Upper lobe of right lung (tissue), 1 donor: ENCODE results near the gene MYL6. TPM values are rescaled to one million over a fixed set of nuclear protein-coding genes. Genes with fewer than 3 reads are reported as not detected.
"Not testable (repeated sequence)": the region's sequence is repeated elsewhere in the genome, so short reads cannot be mapped to it uniquely, and the experiment has no call there.

ENCODE experiments used
- ATAC-seq: fragments of 200-7000 bp; cut with Tn5 transposase; one replicate; pipeline ENCODE4 v1.9.1; 2020; ENCODE audit warnings: mild to moderate bottlenecking, moderate library complexity
- DNase-seq: peaks from one replicate; pipeline ENCODE4 v3.0.0-alpha.2; 2020
- H3K27ac ChIP-seq: fragments of 200-600 bp; one replicate; pipeline ENCODE4 v1.8.0; 2022
- H3K27me3 ChIP-seq: fragments of 200-600 bp; one replicate; pipeline ENCODE4 v1.8.0; 2022; ENCODE audit warnings: mild to moderate bottlenecking
- H3K36me3 ChIP-seq: fragments of 200-600 bp; one replicate; pipeline ENCODE4 v1.8.0; 2022
- H3K4me1 ChIP-seq: fragments of 200-600 bp; one replicate; pipeline ENCODE4 v1.8.0; 2022
- H3K4me3 ChIP-seq: fragments of 200-600 bp; one replicate; pipeline ENCODE4 v1.8.0; 2022; ENCODE audit warnings: mild to moderate bottlenecking
- H3K9me3 ChIP-seq: fragments of 200-600 bp; one replicate; pipeline ENCODE4 v1.8.0; 2022
- intact Hi-C: fragments of 100-400 bp; cut with DNase I; formaldehyde crosslinking; loops from one replicate; pipeline ENCODE4 v1.11.0; 2022
- total RNA-seq: library from RNA; stranded (reverse); fragmentation: NEBNext Ultra II Directional; extraction: Animal tissue kit (Norgen Biotek cat#: 25700); gene quantifications from one replicate; pipeline ENCODE4 v1.2.1, GENCODE V29; 2021
- TF ChIP-seq, protein P1 (sequence below): fragments of 200-600 bp; IDR thresholded peaks from one replicate; pipeline ENCODE4 v1.8.0; 2022; ENCODE audit warnings: antibody characterized with exemption
- donor health status: DM: no; HTN: yes; CAD: no; lungs with severe emphysema.

MYL6 gene
- total RNA-seq, 1 donor from 2014 or later, result 1,254 TPM

DNA sequence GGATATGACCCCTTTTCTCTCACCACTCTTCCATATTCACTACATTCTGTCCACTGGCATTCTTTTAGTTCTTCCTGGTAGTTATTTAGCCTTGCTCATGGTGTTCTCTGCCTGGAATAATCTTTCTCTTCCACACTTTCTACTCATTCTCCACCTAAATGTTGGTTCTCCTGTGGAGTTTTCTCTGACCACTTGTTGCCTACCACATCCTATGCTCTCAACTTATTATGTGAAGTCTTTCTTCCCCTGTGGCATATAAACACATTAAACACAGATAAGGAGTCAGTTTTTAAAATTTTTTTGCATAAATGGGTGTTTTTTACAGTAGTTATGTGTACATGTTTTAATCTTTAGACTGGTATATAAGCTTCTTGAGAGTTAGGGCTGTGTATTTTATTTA, 34.4 kb downstream of the MYL6 start:
- peaks cover 19% of the 10 kb centered on the region for H3K4me1 ChIP-seq
- intact Hi-C loops, result loop anchor here (5.0 to 10.0 kb wide), 2 partner anchors 35 to 272 kb away; partner anchors contain the start of gene SPRYD4
- no peak for ATAC-seq
- TF ChIP-seq, protein P1, sequence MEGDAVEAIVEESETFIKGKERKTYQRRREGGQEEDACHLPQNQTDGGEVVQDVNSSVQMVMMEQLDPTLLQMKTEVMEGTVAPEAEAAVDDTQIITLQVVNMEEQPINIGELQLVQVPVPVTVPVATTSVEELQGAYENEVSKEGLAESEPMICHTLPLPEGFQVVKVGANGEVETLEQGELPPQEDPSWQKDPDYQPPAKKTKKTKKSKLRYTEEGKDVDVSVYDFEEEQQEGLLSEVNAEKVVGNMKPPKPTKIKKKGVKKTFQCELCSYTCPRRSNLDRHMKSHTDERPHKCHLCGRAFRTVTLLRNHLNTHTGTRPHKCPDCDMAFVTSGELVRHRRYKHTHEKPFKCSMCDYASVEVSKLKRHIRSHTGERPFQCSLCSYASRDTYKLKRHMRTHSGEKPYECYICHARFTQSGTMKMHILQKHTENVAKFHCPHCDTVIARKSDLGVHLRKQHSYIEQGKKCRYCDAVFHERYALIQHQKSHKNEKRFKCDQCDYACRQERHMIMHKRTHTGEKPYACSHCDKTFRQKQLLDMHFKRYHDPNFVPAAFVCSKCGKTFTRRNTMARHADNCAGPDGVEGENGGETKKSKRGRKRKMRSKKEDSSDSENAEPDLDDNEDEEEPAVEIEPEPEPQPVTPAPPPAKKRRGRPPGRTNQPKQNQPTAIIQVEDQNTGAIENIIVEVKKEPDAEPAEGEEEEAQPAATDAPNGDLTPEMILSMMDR, result no peak
- H3K27me3 ChIP-seq, result no peaks in the 10 kb centered on the region
- no peak overlapping the region for H3K4me3 ChIP-seq
- no peaks in the 10 kb centered on the region for H3K9me3 ChIP-seq
- H3K36me3 ChIP-seq, result no peaks in the 10 kb centered on the region
- H3K27ac ChIP-seq, result no peak overlapping the region
- no peak for DNase-seq

DNA sequence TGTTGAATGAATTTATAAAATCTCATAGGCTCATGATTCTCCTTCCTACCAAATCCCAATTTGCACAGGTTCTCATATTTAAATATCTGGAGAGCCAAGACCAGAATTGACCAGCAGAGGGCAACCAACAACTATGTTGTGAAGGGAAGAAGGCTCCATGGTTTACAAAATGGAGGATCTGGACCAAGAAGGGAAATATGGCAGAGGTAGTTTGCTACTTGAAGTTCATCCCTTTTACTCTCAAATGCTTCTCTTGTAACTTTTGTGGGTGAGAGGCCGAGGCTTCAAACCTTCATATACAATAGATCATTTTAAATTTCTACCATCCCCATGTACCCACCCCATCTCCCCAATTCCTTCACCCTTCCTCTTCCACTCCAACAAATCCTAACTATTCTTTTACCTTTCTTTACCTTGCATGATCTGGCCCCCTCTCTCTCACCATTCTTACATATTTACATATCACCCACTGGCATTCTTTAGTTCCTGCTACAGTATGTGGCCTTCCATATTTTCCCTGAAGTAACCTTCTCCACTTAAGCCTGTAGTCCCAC, 34.9 kb downstream of the MYL6 start:
- Histone ChIP-seq H3K36me3 (no peaks in the 10 kb centered on the region), H3K27ac (no peak overlapping the region), H3K4me1 (peaks cover 14% of the 10 kb centered on the region), H3K27me3 (no peaks in the 10 kb centered on the region), H3K4me3 (no peak overlapping the region), H3K9me3 (no peaks in the 10 kb centered on the region)
- TF ChIP-seq, protein P1, result peak; percentile 86
- ATAC-seq (peak; percentile 44), DNase-seq (no peak)
- intact Hi-C loops, result loop anchor here (5.0 to 10.0 kb wide), 2 partner anchors 34 to 272 kb away; partner anchors contain the start of gene SPRYD4

DNA sequence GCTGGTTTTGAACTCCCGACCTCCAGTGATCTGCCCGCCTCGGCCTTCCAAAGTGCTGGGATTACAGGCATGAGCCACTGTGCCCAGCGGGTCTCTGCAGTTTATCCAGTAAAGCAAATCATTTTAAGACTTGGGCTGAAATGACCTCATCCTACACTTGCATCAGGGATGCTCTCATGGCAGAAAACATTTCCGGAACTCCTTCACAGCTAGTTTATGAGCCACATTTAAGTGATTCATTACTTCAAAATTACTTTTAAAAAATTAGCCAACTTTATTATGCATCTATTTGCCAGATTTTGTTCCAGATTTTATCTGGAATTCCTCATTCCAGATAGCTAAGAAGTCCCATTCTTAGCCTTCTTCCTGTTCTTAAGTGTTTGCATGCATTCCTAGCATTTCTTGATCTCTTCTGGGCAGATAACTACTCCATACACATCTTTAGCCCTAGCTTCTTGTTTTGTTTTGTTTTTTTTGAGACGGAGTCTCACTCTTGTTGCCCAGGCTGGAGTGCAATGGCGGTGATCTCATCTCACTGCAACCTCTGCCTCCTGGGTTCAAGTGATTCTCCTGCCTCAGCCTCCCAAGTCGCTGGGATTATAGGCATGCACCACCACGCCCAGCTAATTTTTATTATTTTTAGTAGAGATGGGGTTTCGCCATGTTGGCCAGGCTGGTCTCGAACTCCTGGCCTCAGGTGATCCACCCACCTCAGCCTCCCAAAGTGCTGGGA, 38.8 kb downstream of the MYL6 start:
- not testable (repeated sequence) for H3K36me3 ChIP-seq, DNase-seq, H3K9me3 ChIP-seq, H3K4me1 ChIP-seq, H3K27me3 ChIP-seq, H3K4me3 ChIP-seq
- peak; percentile 65 for ATAC-seq
- H3K27ac ChIP-seq, result peak overlapping the region; percentile 27
- intact Hi-C loops, result loop anchor here (10.0 kb wide), 1 partner anchor 268 kb away; the partner anchor contains the start of gene SPRYD4

DNA sequence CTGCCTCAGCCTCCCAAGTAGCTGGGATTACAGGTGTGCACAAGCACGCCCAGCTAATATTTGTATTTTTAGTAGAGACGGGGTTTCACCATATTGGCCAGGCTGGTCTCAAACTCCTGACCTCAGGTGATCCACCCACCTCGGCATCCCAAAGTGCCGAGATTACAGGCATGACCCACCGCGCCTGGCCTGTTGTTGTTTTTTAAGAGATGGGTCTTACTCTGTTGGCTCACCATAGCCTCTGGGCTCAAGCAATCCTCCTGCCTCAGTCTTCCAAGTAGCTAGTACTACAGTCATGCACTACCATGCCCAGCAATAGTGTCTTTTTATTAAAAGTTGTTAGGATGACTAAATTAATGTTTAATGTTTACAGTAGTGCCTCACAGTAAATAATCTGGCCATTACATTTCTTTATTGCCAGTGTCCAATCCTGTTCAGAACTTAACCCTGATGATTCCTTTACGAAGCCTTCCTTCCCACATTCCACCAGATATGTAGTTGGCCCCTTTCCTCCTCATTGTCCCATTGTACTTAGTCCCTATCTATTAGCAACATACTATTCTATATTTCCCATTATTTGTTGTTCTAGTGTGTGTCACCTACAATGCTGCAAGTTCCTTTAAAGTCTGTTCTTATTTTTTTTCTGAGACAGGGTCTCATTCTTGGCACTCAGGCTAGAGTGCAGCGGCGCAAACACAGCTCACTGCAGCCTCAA, 39.9 kb downstream of the MYL6 start:
- ATAC-seq, result no peak

DNA sequence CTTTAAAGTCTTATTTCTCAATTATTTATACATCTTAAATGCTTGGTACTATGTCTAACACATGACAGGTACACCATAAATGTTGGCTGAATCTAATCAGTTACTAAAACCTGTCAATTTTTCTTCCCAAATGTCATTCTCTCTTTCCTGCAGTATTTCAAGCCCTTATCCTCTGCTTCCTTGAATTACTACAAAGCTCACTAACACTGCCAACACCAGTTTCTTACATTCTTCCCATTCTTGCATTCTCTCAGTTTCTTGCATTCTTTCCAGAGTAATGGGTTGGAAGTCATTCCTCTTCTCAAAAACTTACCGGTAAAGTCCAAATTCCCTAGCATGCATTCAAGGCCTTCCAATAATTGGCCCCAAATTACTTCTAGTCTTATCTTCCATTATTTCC, 40.7 kb downstream of the MYL6 start:
- TF ChIP-seq, protein P1, result no peak
- Histone ChIP-seq H3K27me3 (no peaks in the 10 kb centered on the region), H3K27ac (no peak overlapping the region), H3K4me3 (no peak overlapping the region), H3K4me1 (peaks cover 7% of the 10 kb centered on the region), H3K36me3 (no peaks in the 10 kb centered on the region), H3K9me3 (no peaks in the 10 kb centered on the region)
- no peak for ATAC-seq
- intact Hi-C loops, result loop anchor here (10.0 kb wide), 1 partner anchor 266 kb away; the partner anchor contains the start of gene SPRYD4
- DNase-seq, result no peak

More for the DNA sequence above, 39.9 kb downstream of the MYL6 start:
- Histone ChIP-seq H3K4me3 (no peak overlapping the region), H3K27me3 (no peaks in the 10 kb centered on the region), H3K27ac (no peak overlapping the region), H3K9me3 (no peaks in the 10 kb centered on the region), H3K4me1 (peaks cover 7% of the 10 kb centered on the region), H3K36me3 (no peaks in the 10 kb centered on the region)
- TF ChIP-seq, protein P1, result no peak
- intact Hi-C loops, result loop anchor here (10.0 kb wide), 1 partner anchor 267 kb away; the partner anchor contains the start of gene SPRYD4
- DNase-seq, result no peak

DNA sequence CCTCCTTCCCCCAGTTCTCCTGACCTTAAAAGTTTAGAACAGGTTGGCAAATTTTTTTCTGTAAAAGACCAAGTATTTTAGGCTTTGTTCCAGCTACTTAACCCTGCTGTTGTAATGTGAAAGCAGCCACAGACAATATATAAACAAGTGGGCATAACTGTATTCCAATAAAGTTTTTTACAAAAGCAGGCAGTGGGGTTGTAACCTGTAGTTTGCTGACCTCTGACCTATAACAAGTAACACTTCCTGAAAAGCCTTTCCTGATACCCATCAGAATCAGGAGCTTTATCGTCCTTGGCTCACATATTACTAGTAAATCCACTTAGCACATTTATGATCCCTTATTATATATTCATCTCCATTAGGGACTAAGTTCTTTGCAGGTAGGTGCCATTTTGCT, 44.2 kb downstream of the MYL6 start:
- ATAC-seq (peak; percentile 7), DNase-seq (no peak)
- peaks cover 13% of the 10 kb centered on the region for H3K4me1 ChIP-seq
- H3K27me3 ChIP-seq, result no peaks in the 10 kb centered on the region
- H3K4me3 ChIP-seq, result no peak overlapping the region
- H3K9me3 ChIP-seq, result no peaks in the 10 kb centered on the region
- H3K27ac ChIP-seq, result peak overlapping the region; percentile 8
- TF ChIP-seq, protein P1, result no peak
- intact Hi-C loops, result no loop called here
- H3K36me3 ChIP-seq, result peaks cover 31% of the 10 kb centered on the region
